HG02981 (cell line): Measurements from ENCODE around the gene ABCA7.

ENCODE experiments used
- ATAC-seq: cut with Tn5 transposase; IDR thresholded peaks from one replicate; pipeline ENCODE4 v1.9.1; 2021; ENCODE audit warnings: mild to moderate bottlenecking, moderate library complexity; ENCODE audit not compliant: unreplicated experiment

Gene ABCA7

GRCh38 chr19:1102407-1103131 lies 62.7 kb downstream of the ABCA7 start:
- ATAC-seq: no peak

GRCh38 chr19:1103132-1103707 lies 63.3 kb downstream of the ABCA7 start:
- no peak for ATAC-seq

- peak; percentile 72 for ATAC-seq
Observed at GRCh38 chr19:1103708-1104310, 63.9 kb downstream of the ABCA7 start, which contains the start of gene GPX4. TSS of gene GPX4 (plus strand) at chr19:1103994. CDS start at chr19:1104044, 50 bp downstream.

GRCh38 chr19:1104311-1105007 lies 64.6 kb downstream of the ABCA7 start:
- ATAC-seq: peak; percentile 32

- no peak for ATAC-seq
Observed at GRCh38 chr19:1105008-1105872, 65.3 kb downstream of the ABCA7 start.

GRCh38 chr19:1105873-1106840 lies 66.2 kb downstream of the ABCA7 start:
- no peak for ATAC-seq

DNA sequence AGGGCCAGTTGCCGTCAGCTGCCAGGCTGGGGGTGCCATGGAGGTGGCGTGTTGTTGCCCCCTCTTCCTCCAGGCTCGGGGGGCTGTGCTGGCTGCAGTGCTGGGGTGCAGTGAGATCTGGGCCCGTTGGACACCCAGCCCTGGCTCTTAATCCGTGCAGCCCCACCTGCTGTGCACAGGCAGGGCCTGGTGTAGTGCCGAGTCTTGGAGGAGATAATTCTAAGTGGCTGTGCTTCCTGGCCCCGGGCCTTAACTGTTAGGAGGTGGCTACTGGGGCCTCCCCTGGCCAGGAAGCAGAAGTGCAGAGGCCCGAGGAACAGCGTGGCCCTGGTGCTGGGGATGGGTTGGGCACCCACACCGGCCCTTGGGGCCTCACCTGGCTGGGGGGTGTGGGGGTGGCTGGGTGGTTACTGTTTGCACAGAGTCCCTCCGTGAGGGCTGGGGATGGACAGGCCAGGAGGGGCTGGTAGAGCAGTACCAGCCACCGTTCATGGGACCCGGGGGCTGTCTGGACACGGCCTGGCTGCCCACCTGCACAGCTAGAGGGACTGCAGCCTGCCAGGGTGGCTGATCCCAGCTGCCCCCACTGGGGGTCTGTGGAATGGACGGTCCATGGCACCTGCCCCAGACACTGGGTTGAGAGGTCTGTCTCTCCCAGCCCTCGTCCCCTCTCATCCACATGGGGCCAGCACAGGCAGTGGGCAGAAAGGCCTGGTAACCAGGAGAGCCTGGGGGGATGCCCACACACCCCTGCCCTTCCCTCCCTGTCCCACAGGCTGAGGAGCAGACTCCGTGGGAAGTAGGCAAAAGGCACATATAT lies 67.1 kb downstream of the ABCA7 start:
- ATAC-seq: no peak

GRCh38 chr19:1107661-1108261 lies 67.9 kb downstream of the ABCA7 start:
- no peak for ATAC-seq

DNA sequence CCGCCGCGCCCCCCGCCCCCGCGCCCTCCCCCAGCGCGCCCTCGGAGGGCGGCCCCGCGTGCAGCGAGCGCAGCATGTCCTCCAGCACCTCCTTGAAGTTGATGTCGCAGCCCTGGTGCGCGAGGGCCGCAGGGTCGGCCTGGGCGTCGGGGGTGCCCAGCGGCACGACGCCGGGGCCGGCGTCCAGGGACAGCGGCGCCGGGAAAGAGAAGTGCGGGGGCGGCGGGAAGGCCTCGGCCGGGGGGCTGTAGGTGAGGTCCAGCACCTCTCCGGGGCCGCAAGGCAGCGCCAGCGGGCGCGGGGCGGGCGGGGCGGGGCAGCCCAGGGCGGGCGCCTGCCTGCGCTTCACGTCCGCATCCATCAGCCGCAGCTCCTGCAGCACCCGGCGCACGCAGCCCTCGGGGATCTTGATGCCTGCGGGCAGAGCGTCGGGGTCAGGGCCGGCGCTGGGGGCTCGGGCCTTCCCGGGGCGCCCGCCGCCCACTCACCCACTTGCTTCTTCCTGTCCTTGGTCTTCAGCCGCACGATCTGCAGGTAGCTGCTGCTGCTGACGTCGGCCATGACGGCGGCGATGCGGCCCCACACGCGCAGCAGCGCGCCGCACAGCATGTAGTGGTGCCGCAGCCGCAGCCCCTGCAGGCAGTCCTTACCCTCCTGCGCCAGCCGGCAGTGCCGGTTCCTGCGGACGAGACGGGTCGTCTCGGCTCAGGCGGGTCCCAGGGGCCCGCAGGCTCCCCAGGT lies 68.6 kb downstream of the ABCA7 start:
- no peak for ATAC-seq

GRCh38 chr19:1109032-1109551 lies 69.2 kb downstream of the ABCA7 start:
- ATAC-seq: no peak

GRCh38 chr19:1109697-1110671 lies 70.1 kb downstream of the ABCA7 start:
- no peak for ATAC-seq

- ATAC-seq: no peak
Observed at GRCh38 chr19:1110809-1111640, 71.1 kb downstream of the ABCA7 start.

DNA sequence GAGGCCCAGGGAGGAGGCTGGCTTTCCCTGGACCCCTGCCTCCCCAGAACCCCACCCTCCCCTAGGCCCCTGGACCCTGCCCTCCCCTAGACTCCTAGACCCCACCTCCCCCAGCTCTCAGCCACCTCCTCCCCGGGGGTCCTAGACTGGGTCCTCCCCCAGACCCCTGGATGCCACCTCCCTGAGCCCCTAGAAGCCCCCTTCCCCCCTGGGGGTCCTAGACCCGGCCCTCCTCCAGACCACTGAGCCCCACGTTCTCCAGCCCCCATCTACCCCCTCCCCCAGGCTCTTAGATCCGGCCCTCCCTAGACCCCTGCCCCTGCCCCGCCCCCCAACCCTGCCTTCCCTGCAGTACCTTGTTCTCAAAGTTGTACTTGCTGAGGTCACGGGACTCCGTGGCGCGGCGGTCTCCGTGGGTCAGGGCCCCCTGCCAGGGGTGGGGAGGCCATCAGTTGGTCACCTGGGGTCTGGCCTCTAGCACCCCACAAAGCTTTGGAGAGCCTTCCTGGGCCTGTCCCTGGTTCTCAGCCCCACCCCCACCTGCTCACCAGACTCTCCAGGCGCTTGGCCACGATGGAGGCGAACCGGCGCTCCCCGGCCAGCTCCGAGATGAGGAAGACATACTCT lies 71.8 kb downstream of the ABCA7 start:
- ATAC-seq: no peak

- no peak for ATAC-seq
Observed at GRCh38 chr19:1112268-1113029, 72.5 kb downstream of the ABCA7 start.
